Activated CD4-positive, alpha-beta T cell treated with anti-CD3 and anti-CD28 coated beads for 36 hours (primary cell): Measurements from ENCODE around the gene UNC5C. TPM values are rescaled to one million over a fixed set of nuclear protein-coding genes. Genes with fewer than 3 reads are reported as not detected.

Experiments
- ATAC-seq: fragments of 200-7000 bp; cut with Tn5 transposase; one replicate; pipeline ENCODE4 v1.10.0; 2021; ENCODE audit warnings: mild to moderate bottlenecking, moderate library complexity
- CTCF ChIA-PET: fragments of 350-600 bp; sonication (Branson Sonifier 250); formaldehyde crosslinking; loops from one replicate; lab custom pipeline; 2021; ENCODE audit warnings: antibody characterized with exemption; lab: Charles Lee
- POLR2A ChIA-PET: fragments of 350-600 bp; sonication (Branson Sonifier 250); formaldehyde crosslinking; loops from one replicate; lab custom pipeline; 2021; ENCODE audit warnings: antibody characterized with exemption, inconsistent platforms; lab: Charles Lee
- DNase-seq: peaks from one replicate; pipeline ENCODE4 v3.0.0-alpha.2; 2020
- H3K27ac Mint-ChIP-seq: one replicate; pipeline ENCODE4 v1.8.0; 2021; ENCODE audit warnings: mixed read lengths
- H3K27me3 Mint-ChIP-seq: one replicate; pipeline ENCODE4 v1.8.0; 2021; ENCODE audit warnings: mixed read lengths
- H3K36me3 Mint-ChIP-seq: one replicate; pipeline ENCODE4 v1.8.0; 2021; ENCODE audit warnings: low read depth, mixed read lengths
- H3K4me1 Mint-ChIP-seq: one replicate; pipeline ENCODE4 v1.8.0; 2021; ENCODE audit warnings: mixed read lengths
- H3K4me3 Mint-ChIP-seq: one replicate; pipeline ENCODE4 v1.8.0; 2021; ENCODE audit warnings: mild to moderate bottlenecking, moderate library complexity, mixed read lengths
- H3K9me3 Mint-ChIP-seq: one replicate; pipeline ENCODE4 v1.8.0; 2021; ENCODE audit warnings: low read depth, mixed read lengths
- intact Hi-C, 2 experiments: fragments of 100-400 bp; cut with DNase I in 1 of 2; cut with micrococcal nuclease in 1 of 2; formaldehyde crosslinking; loops; one replicate each; pipeline versions ENCODE4 v1.14.2 to v1.15.1; 2022 to 2024; cut with DNase I, micrococcal nuclease
- total RNA-seq, 2 experiments: library from RNA; stranded (reverse); gene quantifications; one replicate each; pipeline ENCODE4 v1.2.3, GENCODE V29; 2021

The UNC5C gene
- total RNA-seq, 2 experiments from 2014 or later: 0.07 TPM; not detected in 1

- no peaks in the 10 kb centered on the region for H3K9me3 Mint-ChIP-seq
- no peaks in the 10 kb centered on the region for H3K27me3 Mint-ChIP-seq
- ChIA-PET POLR2A (interaction anchor here (0.7 kb wide), 1 partner anchor 71 kb away, joined by 6 read pairs; no protein-coding TSS in a partner anchor), CTCF (no interaction called here)
- H3K27ac Mint-ChIP-seq: no peak overlapping the region
- peaks cover 3% of the 10 kb centered on the region for H3K4me1 Mint-ChIP-seq
- DNase-seq (peak; percentile 18), ATAC-seq (no peak)
- no peak overlapping the region for H3K4me3 Mint-ChIP-seq
- intact Hi-C loops: no loop called here
- no peaks in the 10 kb centered on the region for H3K36me3 Mint-ChIP-seq
Measured at GRCh38 chr4:95417531-95417930, 131.2 kb downstream of the UNC5C start.

GRCh38 chr4:95415346-95415771 is 133.4 kb downstream of the UNC5C start:
- H3K4me3 Mint-ChIP-seq: no peak overlapping the region
- no peak for DNase-seq
- no peaks in the 10 kb centered on the region for H3K36me3 Mint-ChIP-seq
- intact Hi-C loops: no loop called here
- CTCF ChIA-PET: interaction anchor here (1.3 kb wide), 1 partner anchor 15 kb away, joined by 3 read pairs; no protein-coding TSS in a partner anchor
- POLR2A ChIA-PET: no interaction called here
- H3K27me3 Mint-ChIP-seq: peaks cover 3% of the 10 kb centered on the region
- peaks cover 3% of the 10 kb centered on the region for H3K4me1 Mint-ChIP-seq
- H3K9me3 Mint-ChIP-seq: no peaks in the 10 kb centered on the region
- H3K27ac Mint-ChIP-seq: no peak overlapping the region
- no peak for ATAC-seq

- Mint-ChIP-seq H3K36me3 (no peaks in the 10 kb centered on the region), H3K27ac (no peak overlapping the region), H3K9me3 (no peaks in the 10 kb centered on the region), H3K4me3 (no peak overlapping the region), H3K4me1 (no peaks in the 10 kb centered on the region), H3K27me3 (peaks cover 3% of the 10 kb centered on the region)
- intact Hi-C loops: no loop called here
- POLR2A ChIA-PET: interaction anchor here (0.6 kb wide), 1 partner anchor 1169 kb away, joined by 3 read pairs; no protein-coding TSS in a partner anchor
- CTCF ChIA-PET: no interaction called here
- ATAC-seq (no peak), DNase-seq (no peak)
Measured at GRCh38 chr4:95411371-95412088, 137.2 kb downstream of the UNC5C start.

DNA sequence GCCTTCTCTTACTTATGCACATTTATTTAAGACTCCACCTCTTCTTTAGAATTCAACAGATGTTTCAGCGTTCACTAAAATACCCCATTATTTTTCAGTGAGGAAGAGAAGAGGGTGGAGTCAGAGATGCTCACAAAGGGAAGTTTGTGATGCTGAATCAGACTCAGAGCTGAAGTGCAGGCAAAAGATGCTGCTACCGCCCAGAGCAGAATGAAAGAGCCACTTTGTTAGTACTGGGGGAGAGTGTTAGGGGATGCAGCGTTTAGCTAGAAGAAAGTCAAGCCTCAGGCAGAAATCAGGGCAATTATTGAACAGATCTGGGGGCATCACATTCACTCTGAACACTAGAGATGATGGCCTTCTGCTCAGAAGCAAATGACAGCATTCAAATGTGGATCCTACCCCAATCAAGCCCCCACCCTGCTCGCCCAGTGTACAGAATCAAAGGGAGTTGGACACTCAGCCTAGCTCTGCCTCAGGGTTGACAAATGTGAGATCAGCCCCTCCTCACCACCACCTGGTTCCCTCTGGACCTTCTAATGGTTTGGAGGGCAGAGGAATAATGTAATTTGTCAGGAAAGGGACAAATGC is 138.3 kb downstream of the UNC5C start:
- DNase-seq (no peak), ATAC-seq (no peak)
- Mint-ChIP-seq H3K36me3 (no peaks in the 10 kb centered on the region), H3K4me1 (no peaks in the 10 kb centered on the region), H3K4me3 (no peak overlapping the region), H3K9me3 (no peaks in the 10 kb centered on the region), H3K27ac (no peak overlapping the region), H3K27me3 (peaks cover 3% of the 10 kb centered on the region)
- POLR2A ChIA-PET: no interaction called here
- CTCF ChIA-PET: no interaction called here
- intact Hi-C loops: no loop called here

DNA sequence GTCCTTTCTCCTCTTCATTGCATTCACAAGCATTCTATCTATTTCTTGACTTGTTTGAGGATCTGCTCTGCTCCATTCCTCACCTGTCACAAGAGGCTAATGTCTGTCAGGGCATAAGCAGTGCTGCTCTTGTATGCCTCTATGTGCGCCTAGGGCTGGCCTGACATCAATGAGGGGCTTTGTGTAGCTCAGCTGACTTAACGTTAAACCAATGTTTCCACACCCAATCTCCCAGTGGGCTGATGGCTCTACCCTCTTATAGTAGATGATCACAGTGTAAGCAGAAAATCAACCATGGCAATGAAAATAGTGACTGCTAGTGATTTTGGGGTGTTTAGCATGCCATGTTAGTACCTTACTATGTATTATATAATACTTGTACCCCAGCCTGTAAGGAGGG is 139.0 kb downstream of the UNC5C start:
- no peak for ATAC-seq
- intact Hi-C loops: no loop called here
- Mint-ChIP-seq H3K4me3 (no peak overlapping the region), H3K36me3 (no peaks in the 10 kb centered on the region), H3K4me1 (no peaks in the 10 kb centered on the region), H3K9me3 (no peaks in the 10 kb centered on the region), H3K27me3 (peaks cover 3% of the 10 kb centered on the region), H3K27ac (no peak overlapping the region)
- ChIA-PET POLR2A (no interaction called here), CTCF (no interaction called here)
- no peak for DNase-seq

DNA sequence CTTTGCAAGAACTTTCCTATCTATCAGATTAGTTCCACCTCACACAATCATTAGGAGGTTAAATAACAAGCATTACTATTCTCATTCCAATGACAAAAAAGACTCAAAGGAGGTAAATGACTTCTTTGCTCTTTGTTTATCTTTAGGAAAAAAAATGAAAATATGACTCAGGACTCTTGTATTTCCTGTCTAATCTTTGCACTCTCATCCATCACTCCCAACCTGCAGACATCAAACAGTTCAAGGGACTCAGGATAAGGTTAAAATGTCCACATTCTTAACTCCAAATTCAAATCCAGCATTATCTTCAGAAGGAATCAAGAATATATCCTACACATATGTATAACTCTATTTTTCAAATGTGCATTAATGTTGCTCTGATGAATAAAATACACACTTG is 139.6 kb downstream of the UNC5C start:
- Mint-ChIP-seq H3K27me3 (peaks cover 3% of the 10 kb centered on the region), H3K27ac (no peak overlapping the region), H3K9me3 (no peaks in the 10 kb centered on the region), H3K36me3 (no peaks in the 10 kb centered on the region), H3K4me3 (no peak overlapping the region), H3K4me1 (no peaks in the 10 kb centered on the region)
- DNase-seq: no peak
- ATAC-seq: no peak
- POLR2A ChIA-PET: no interaction called here
- CTCF ChIA-PET: no interaction called here
- intact Hi-C loops: no loop called here

- POLR2A ChIA-PET: no interaction called here
- ATAC-seq: no peak
Measured at GRCh38 chr4:95402299-95402698, 146.5 kb downstream of the UNC5C start.

DNA sequence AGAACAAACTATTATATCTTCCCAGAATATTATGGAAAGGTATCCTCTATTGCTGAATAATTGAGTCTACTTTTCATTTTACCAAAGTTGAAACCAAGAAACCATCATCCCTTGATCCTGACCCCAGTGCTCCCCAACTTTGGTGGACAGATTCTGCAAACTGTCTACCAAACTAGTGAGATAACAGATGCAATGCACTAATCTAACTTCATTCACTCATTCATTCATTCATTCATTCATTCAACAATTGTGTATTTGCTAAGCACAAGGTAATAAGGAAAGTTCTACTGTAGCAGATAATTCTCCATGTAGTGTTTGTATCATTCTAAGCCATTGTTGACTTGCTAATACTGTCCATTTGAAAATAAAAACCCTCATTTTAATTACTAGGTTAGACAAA is 150.6 kb downstream of the UNC5C start:
- Mint-ChIP-seq H3K4me1 (no peaks in the 10 kb centered on the region), H3K27me3 (peaks cover 4% of the 10 kb centered on the region), H3K9me3 (no peaks in the 10 kb centered on the region), H3K27ac (no peak overlapping the region), H3K4me3 (no peak overlapping the region), H3K36me3 (no peaks in the 10 kb centered on the region)
- DNase-seq: no peak
- no peak for ATAC-seq
- POLR2A ChIA-PET: no interaction called here
- intact Hi-C loops: no loop called here
- CTCF ChIA-PET: no interaction called here

More at GRCh38 chr4:95402299-95402698, 146.5 kb downstream of the UNC5C start:
- H3K27me3 Mint-ChIP-seq: peaks cover 3% of the 10 kb centered on the region
- H3K4me1 Mint-ChIP-seq: no peaks in the 10 kb centered on the region
- no peak overlapping the region for H3K4me3 Mint-ChIP-seq
- CTCF ChIA-PET: no interaction called here
- no peak for DNase-seq
- H3K9me3 Mint-ChIP-seq: no peaks in the 10 kb centered on the region
- intact Hi-C loops: no loop called here
- H3K36me3 Mint-ChIP-seq: no peaks in the 10 kb centered on the region
- H3K27ac Mint-ChIP-seq: no peak overlapping the region

- intact Hi-C loops: no loop called here
- POLR2A ChIA-PET: no interaction called here
- Mint-ChIP-seq H3K27ac (no peak overlapping the region), H3K27me3 (peaks cover 2% of the 10 kb centered on the region), H3K4me1 (no peaks in the 10 kb centered on the region), H3K9me3 (no peaks in the 10 kb centered on the region), H3K4me3 (no peak overlapping the region), H3K36me3 (no peaks in the 10 kb centered on the region)
- no peak for ATAC-seq
- CTCF ChIA-PET: no interaction called here
- no peak for DNase-seq
Measured at GRCh38 chr4:95394752-95395306, 153.9 kb downstream of the UNC5C start.

GRCh38 chr4:95393821-95394220 is 155.0 kb downstream of the UNC5C start:
- ChIA-PET POLR2A (no interaction called here), CTCF (no interaction called here)
- Mint-ChIP-seq H3K27ac (no peak overlapping the region), H3K36me3 (no peaks in the 10 kb centered on the region), H3K4me1 (no peaks in the 10 kb centered on the region), H3K9me3 (no peaks in the 10 kb centered on the region), H3K4me3 (no peak overlapping the region), H3K27me3 (peaks cover 2% of the 10 kb centered on the region)
- DNase-seq (no peak), ATAC-seq (no peak)
- intact Hi-C loops: no loop called here

DNA sequence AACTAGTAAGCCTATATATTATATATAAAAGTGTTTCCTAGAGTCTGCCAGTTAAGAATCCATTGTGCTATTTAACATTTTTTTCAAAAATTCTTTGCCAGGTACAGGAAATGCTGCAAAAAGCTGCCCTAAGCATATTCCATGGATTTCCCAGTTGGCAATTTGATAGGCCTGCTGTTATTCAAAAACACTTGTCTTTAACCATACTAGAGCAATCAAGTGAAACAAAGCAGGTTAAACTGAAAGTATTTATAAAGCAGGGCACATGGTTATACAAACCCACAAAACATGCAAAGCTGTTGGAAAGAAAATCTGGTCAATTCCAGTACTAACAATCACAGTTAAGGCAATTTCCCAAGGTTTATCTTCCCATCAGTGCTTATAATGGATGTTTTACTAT is 159.9 kb downstream of the UNC5C start:
- intact Hi-C loops: no loop called here
- Mint-ChIP-seq H3K36me3 (no peaks in the 10 kb centered on the region), H3K27ac (no peak overlapping the region), H3K27me3 (no peaks in the 10 kb centered on the region), H3K9me3 (no peaks in the 10 kb centered on the region), H3K4me3 (no peak overlapping the region), H3K4me1 (peaks cover 3% of the 10 kb centered on the region)
- ChIA-PET POLR2A (no interaction called here), CTCF (no interaction called here)
- DNase-seq: no peak
- no peak for ATAC-seq

GRCh38 chr4:95387719-95388118 is 161.1 kb downstream of the UNC5C start:
- H3K36me3 Mint-ChIP-seq: no peaks in the 10 kb centered on the region
- peaks cover 3% of the 10 kb centered on the region for H3K4me1 Mint-ChIP-seq
- intact Hi-C loops: no loop called here

More at GRCh38 chr4:95387719-95388118, 161.1 kb downstream of the UNC5C start:
- Mint-ChIP-seq H3K27ac (no peak overlapping the region), H3K27me3 (no peaks in the 10 kb centered on the region), H3K4me3 (no peak overlapping the region), H3K9me3 (no peaks in the 10 kb centered on the region)
- DNase-seq (no peak), ATAC-seq (no peak)
- CTCF ChIA-PET: interaction anchor here (1.6 kb wide), 1 partner anchor 16 kb away, joined by 6 read pairs; no protein-coding TSS in a partner anchor
- POLR2A ChIA-PET: no interaction called here
